Measurements from ENCODE around the gene DPEP1.

- TF ChIP-seq CTCF (IDR thresholded peaks at IDR 0.05) (no peak), EP300 (IDR thresholded peaks at IDR 0.05) (no peak), POLR2A (IDR thresholded peaks at IDR 0.05) (no peak)
Measured at GRCh38 chr16:89623511-89624261, 10.2 kb downstream of the DPEP1 start.
